ENCODE measurements around the gene SLC6A12. TPM values are rescaled to one million over a fixed set of nuclear protein-coding genes. Genes with fewer than 3 reads are reported as not detected.

SLC6A12 gene
- total RNA-seq, 1 donor from 2014 or later: 1.4 TPM

DNA sequence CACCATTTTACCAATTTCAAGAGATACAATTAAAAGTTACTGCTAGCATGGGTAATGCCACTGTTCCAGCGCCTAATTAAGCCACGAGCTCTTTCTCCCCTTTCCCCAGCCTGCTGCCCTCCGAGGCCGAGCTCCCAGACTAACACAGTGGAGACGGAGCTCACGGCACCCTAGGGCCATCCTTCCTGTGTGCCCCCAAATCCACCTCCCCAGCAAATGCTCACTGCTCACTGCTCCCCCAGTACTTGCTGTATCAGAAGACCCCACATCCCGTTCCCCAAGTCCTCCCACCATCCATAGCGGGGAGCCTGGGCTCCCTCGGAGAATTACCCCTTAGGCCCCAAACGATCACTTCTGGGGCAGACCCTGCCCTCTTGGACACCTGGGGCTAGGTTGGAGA is 42.7 kb downstream of the SLC6A12 start:
- Histone ChIP-seq H3K4me3 (no peak overlapping the region), H3K36me3 (no peaks in the 10 kb centered on the region), H3K27me3 (no peaks in the 10 kb centered on the region), H3K27ac (no peak overlapping the region), H3K4me1 (peaks cover 0 to under 1% of the 10 kb centered on the region in 2 donors), H3K9me3 (no peaks in the 10 kb centered on the region)
- TF ChIP-seq CTCF (IDR thresholded peaks at IDR 0.05): no peak
- intact Hi-C loops (cut with DNase I): no loop called here
- no peak for DNase-seq (ENCODE audit: low spot score in 2 of 2)

GRCh38 chr12:170371-171225 is 43.4 kb downstream of the SLC6A12 start:
- intact Hi-C loops (cut with DNase I): no loop called here
- TF ChIP-seq CTCF (IDR thresholded peaks at IDR 0.05): no peak
- H3K27me3 ChIP-seq: no peaks in the 10 kb centered on the region
- H3K27ac ChIP-seq: no peak overlapping the region
- H3K36me3 ChIP-seq: no peaks in the 10 kb centered on the region
- DNase-seq (ENCODE audit: low spot score in 2 of 2): no peak
- no peaks in the 10 kb centered on the region for H3K9me3 ChIP-seq
- H3K4me1 ChIP-seq: no peaks in the 10 kb centered on the region
- H3K4me3 ChIP-seq: no peak overlapping the region

GRCh38 chr12:169528-170370 is 44.2 kb downstream of the SLC6A12 start:
- H3K9me3 ChIP-seq: no peaks in the 10 kb centered on the region
- no peak for DNase-seq (ENCODE audit: low spot score in 2 of 2)
- intact Hi-C loops (cut with DNase I): no loop called here
- no peaks in the 10 kb centered on the region for H3K27me3 ChIP-seq
- H3K36me3 ChIP-seq: no peaks in the 10 kb centered on the region
- H3K4me3 ChIP-seq: no peak overlapping the region
- H3K27ac ChIP-seq: no peak overlapping the region
- TF ChIP-seq CTCF (IDR thresholded peaks at IDR 0.05): no peak
- H3K4me1 ChIP-seq: no peaks in the 10 kb centered on the region

GRCh38 chr12:168763-169525 is 45.0 kb downstream of the SLC6A12 start:
- no peak for DNase-seq (ENCODE audit: low spot score in 2 of 2)
- no peaks in the 10 kb centered on the region for H3K9me3 ChIP-seq
- no peaks in the 10 kb centered on the region for H3K36me3 ChIP-seq
- no peaks in the 10 kb centered on the region for H3K27me3 ChIP-seq
- TF ChIP-seq CTCF (IDR thresholded peaks at IDR 0.05): no peak
- H3K4me1 ChIP-seq: no peaks in the 10 kb centered on the region
- no peak overlapping the region for H3K4me3 ChIP-seq
- intact Hi-C loops (cut with DNase I): no loop called here
- H3K27ac ChIP-seq: no peak overlapping the region

- Histone ChIP-seq H3K27ac (no peak overlapping the region), H3K36me3 (no peaks in the 10 kb centered on the region), H3K4me1 (no peaks in the 10 kb centered on the region), H3K27me3 (peaks cover 4% of the 10 kb centered on the region), H3K4me3 (no peak overlapping the region), H3K9me3 (no peaks in the 10 kb centered on the region)
- TF ChIP-seq CTCF (IDR thresholded peaks at IDR 0.05): no peak
- DNase-seq (ENCODE audit: low spot score in 2 of 2): no peak
- intact Hi-C loops (cut with DNase I): no loop called here
Measured at GRCh38 chr12:167959-168600, 45.9 kb downstream of the SLC6A12 start.

Data from ascending aorta (tissue), 2 donors.